ENCODE results near the gene GUCA2A.

Gene GUCA2A

DNA sequence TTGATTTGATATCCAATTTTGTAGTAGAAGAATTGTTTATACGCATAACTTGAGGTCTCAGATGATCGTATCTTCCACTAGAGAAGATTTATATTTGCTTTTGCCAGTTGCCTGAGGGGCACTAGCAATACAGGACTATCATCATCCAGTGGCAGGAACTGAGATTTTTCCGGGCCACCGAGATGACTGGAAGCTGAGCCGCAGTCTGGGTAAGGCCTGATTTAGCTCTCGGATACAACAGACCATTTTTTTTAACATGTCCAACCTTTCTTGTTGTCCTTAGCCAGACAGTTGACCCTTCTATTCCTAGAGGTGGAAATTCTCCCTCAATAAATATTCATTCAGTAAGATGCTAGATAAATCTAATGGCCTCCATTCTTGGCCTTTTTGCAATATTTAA lies 36.8 kb downstream of the GUCA2A start:
- Histone ChIP-seq H3K4me3 (ENCODE audit: low read depth, low read length) (no peak overlapping the region), H3K4me1 (ENCODE audit: control insufficient read depth, insufficient read depth, low read length) (no peaks in the 10 kb centered on the region), H3K36me3 (ENCODE audit: control insufficient read depth in 2 of 2, insufficient read depth in 1 of 2, low read length in 2 of 2) (no peaks in the 10 kb centered on the region), H3K27ac (ENCODE audit: extremely low read depth, low read depth, low read length) (no peak overlapping the region), H3K9me3 (ENCODE audit: control insufficient read depth, insufficient read depth, low read depth, low read length) (no peaks in the 10 kb centered on the region)
- ChIA-PET CTCF (no interaction called here), POLR2A (no interaction called here)
- TF ChIP-seq ZSCAN23 (tag by site-specific recombination; IDR thresholded peaks at IDR 0.05) (no peak), SP2 (tag by site-specific recombination; IDR thresholded peaks at IDR 0.05) (no peak), TRIM28 (IDR thresholded peaks at IDR 0.05; ENCODE audit: borderline replicate concordance, low read length) (no peak), ZNF112 (tag by site-specific recombination; IDR thresholded peaks at IDR 0.05) (no peak), ZFP69B (tag by site-specific recombination; IDR thresholded peaks at IDR 0.05) (no peak), ZNF777 (tag by site-specific recombination; IDR thresholded peaks at IDR 0.05; ENCODE audit: borderline replicate concordance) (no peak), ZNF311 (tag by site-specific recombination; IDR thresholded peaks at IDR 0.05; ENCODE audit: borderline replicate concordance) (no peak), ZNF239 (tag by site-specific recombination; IDR thresholded peaks at IDR 0.05) (no peak), ZNF121 (tag by site-specific recombination; IDR thresholded peaks at IDR 0.05) (no peak), ZNF626 (tag by site-specific recombination; IDR thresholded peaks at IDR 0.05) (no peak), TCF7L2 (IDR thresholded peaks at IDR 0.05; ENCODE audit: borderline replicate concordance, low read depth, low read length) (no peak), ZNF146 (tag by site-specific recombination; IDR thresholded peaks at IDR 0.05) (no peak), ZNF221 (tag by site-specific recombination; IDR thresholded peaks at IDR 0.05; ENCODE audit: borderline replicate concordance) (no peak), ZSCAN16 (tag by site-specific recombination; IDR thresholded peaks at IDR 0.05) (no peak)
- TF ChIP-seq, protein P1, sequence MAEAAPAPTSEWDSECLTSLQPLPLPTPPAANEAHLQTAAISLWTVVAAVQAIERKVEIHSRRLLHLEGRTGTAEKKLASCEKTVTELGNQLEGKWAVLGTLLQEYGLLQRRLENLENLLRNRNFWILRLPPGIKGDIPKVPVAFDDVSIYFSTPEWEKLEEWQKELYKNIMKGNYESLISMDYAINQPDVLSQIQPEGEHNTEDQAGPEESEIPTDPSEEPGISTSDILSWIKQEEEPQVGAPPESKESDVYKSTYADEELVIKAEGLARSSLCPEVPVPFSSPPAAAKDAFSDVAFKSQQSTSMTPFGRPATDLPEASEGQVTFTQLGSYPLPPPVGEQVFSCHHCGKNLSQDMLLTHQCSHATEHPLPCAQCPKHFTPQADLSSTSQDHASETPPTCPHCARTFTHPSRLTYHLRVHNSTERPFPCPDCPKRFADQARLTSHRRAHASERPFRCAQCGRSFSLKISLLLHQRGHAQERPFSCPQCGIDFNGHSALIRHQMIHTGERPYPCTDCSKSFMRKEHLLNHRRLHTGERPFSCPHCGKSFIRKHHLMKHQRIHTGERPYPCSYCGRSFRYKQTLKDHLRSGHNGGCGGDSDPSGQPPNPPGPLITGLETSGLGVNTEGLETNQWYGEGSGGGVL (tag by site-specific recombination; IDR thresholded peaks at IDR 0.05): no peak
- TF ChIP-seq, protein P2, sequence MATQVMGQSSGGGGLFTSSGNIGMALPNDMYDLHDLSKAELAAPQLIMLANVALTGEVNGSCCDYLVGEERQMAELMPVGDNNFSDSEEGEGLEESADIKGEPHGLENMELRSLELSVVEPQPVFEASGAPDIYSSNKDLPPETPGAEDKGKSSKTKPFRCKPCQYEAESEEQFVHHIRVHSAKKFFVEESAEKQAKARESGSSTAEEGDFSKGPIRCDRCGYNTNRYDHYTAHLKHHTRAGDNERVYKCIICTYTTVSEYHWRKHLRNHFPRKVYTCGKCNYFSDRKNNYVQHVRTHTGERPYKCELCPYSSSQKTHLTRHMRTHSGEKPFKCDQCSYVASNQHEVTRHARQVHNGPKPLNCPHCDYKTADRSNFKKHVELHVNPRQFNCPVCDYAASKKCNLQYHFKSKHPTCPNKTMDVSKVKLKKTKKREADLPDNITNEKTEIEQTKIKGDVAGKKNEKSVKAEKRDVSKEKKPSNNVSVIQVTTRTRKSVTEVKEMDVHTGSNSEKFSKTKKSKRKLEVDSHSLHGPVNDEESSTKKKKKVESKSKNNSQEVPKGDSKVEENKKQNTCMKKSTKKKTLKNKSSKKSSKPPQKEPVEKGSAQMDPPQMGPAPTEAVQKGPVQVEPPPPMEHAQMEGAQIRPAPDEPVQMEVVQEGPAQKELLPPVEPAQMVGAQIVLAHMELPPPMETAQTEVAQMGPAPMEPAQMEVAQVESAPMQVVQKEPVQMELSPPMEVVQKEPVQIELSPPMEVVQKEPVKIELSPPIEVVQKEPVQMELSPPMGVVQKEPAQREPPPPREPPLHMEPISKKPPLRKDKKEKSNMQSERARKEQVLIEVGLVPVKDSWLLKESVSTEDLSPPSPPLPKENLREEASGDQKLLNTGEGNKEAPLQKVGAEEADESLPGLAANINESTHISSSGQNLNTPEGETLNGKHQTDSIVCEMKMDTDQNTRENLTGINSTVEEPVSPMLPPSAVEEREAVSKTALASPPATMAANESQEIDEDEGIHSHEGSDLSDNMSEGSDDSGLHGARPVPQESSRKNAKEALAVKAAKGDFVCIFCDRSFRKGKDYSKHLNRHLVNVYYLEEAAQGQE (tag by site-specific recombination; IDR thresholded peaks at IDR 0.05): no peak
- TF ChIP-seq, protein P3, sequence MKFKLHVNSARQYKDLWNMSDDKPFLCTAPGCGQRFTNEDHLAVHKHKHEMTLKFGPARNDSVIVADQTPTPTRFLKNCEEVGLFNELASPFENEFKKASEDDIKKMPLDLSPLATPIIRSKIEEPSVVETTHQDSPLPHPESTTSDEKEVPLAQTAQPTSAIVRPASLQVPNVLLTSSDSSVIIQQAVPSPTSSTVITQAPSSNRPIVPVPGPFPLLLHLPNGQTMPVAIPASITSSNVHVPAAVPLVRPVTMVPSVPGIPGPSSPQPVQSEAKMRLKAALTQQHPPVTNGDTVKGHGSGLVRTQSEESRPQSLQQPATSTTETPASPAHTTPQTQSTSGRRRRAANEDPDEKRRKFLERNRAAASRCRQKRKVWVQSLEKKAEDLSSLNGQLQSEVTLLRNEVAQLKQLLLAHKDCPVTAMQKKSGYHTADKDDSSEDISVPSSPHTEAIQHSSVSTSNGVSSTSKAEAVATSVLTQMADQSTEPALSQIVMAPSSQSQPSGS (tag by site-specific recombination; IDR thresholded peaks at IDR 0.05; ENCODE audit: low read depth): no peak
- TF ChIP-seq, protein P4, sequence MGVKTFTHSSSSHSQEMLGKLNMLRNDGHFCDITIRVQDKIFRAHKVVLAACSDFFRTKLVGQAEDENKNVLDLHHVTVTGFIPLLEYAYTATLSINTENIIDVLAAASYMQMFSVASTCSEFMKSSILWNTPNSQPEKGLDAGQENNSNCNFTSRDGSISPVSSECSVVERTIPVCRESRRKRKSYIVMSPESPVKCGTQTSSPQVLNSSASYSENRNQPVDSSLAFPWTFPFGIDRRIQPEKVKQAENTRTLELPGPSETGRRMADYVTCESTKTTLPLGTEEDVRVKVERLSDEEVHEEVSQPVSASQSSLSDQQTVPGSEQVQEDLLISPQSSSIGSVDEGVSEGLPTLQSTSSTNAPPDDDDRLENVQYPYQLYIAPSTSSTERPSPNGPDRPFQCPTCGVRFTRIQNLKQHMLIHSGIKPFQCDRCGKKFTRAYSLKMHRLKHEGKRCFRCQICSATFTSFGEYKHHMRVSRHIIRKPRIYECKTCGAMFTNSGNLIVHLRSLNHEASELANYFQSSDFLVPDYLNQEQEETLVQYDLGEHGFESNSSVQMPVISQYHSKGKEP (tag by site-specific recombination; IDR thresholded peaks at IDR 0.05): no peak
- TF ChIP-seq, protein P5, sequence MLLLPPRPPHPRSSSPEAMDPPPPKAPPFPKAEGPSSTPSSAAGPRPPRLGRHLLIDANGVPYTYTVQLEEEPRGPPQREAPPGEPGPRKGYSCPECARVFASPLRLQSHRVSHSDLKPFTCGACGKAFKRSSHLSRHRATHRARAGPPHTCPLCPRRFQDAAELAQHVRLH (tag by site-specific recombination; IDR thresholded peaks at IDR 0.05): no peak

All from HEK293 (cell line).